ENCODE results near the gene LAMP5.

Gene LAMP5

GRCh38 chr20:9573335-9574151, 59.2 kb downstream of the LAMP5 start:
- H3K4me3 ChIP-seq (ENCODE audit: insufficient read length, low read depth) = no peak overlapping the region
- peaks cover 8% of the 10 kb centered on the region for H3K4me1 ChIP-seq (ENCODE audit: insufficient read depth, insufficient read length)
- H3K27me3 ChIP-seq (ENCODE audit: insufficient read depth, insufficient read length) = no peaks in the 10 kb centered on the region
- H3K36me3 ChIP-seq (ENCODE audit: insufficient read depth, insufficient read length, low read length) = no peaks in the 10 kb centered on the region
- H3K9me3 ChIP-seq (ENCODE audit: insufficient read depth, low read length) = peaks cover 12% of the 10 kb centered on the region; the same call in 1 of the 2 replicates
- no peak for DNase-seq (ENCODE audit: low read depth, low spot score)
- H3K9ac ChIP-seq (ENCODE audit: insufficient read length, low read depth) = peak overlapping the region; percentile 46
- TF ChIP-seq SUZ12 (IDR thresholded peaks at IDR 0.05; ENCODE audit: extremely low read depth, insufficient read depth, insufficient read length) = no peak
- no peak for TF ChIP-seq ZNF274 (IDR thresholded peaks at IDR 0.05; ENCODE audit: low read depth, low read length)
- TF ChIP-seq YY1 (IDR thresholded peaks at IDR 0.05; ENCODE audit: insufficient read depth, insufficient read length) = no peak

GRCh38 chr20:9574181-9574580, 59.8 kb downstream of the LAMP5 start:
- no peak overlapping the region for H3K9ac ChIP-seq (ENCODE audit: insufficient read length, low read depth)
- TF ChIP-seq YY1 (IDR thresholded peaks at IDR 0.05; ENCODE audit: insufficient read depth, insufficient read length) (no peak), ZNF274 (IDR thresholded peaks at IDR 0.05; ENCODE audit: low read depth, low read length) (no peak), SUZ12 (IDR thresholded peaks at IDR 0.05; ENCODE audit: extremely low read depth, insufficient read depth, insufficient read length) (no peak)

GRCh38 chr20:9574776-9575175, 60.4 kb downstream of the LAMP5 start:
- Histone ChIP-seq H3K36me3 (ENCODE audit: insufficient read depth, insufficient read length, low read length) (no peaks in the 10 kb centered on the region), H3K4me1 (ENCODE audit: insufficient read depth, insufficient read length) (peaks cover 8% of the 10 kb centered on the region), H3K9ac (ENCODE audit: insufficient read length, low read depth) (no peak overlapping the region), H3K27me3 (ENCODE audit: insufficient read depth, insufficient read length) (no peaks in the 10 kb centered on the region), H3K4me3 (ENCODE audit: insufficient read length, low read depth) (no peak overlapping the region), H3K9me3 (ENCODE audit: insufficient read depth, low read length) (peaks cover 4% of the 10 kb centered on the region; the same call in 1 of the 2 replicates)
- TF ChIP-seq YY1 (IDR thresholded peaks at IDR 0.05; ENCODE audit: insufficient read depth, insufficient read length) (no peak), ZNF274 (IDR thresholded peaks at IDR 0.05; ENCODE audit: low read depth, low read length) (no peak), SUZ12 (IDR thresholded peaks at IDR 0.05; ENCODE audit: extremely low read depth, insufficient read depth, insufficient read length) (no peak)
- DNase-seq (ENCODE audit: low read depth, low spot score) = no peak

More at GRCh38 chr20:9574181-9574580, 59.8 kb downstream of the LAMP5 start:
- Histone ChIP-seq H3K9me3 (ENCODE audit: insufficient read depth, low read length) (peaks cover 6% of the 10 kb centered on the region; the same call in 1 of the 2 replicates), H3K4me3 (ENCODE audit: insufficient read length, low read depth) (no peak overlapping the region), H3K27me3 (ENCODE audit: insufficient read depth, insufficient read length) (no peaks in the 10 kb centered on the region), H3K4me1 (ENCODE audit: insufficient read depth, insufficient read length) (peaks cover 8% of the 10 kb centered on the region), H3K36me3 (ENCODE audit: insufficient read depth, insufficient read length, low read length) (no peaks in the 10 kb centered on the region)
- no peak for DNase-seq (ENCODE audit: low read depth, low spot score)

- Histone ChIP-seq H3K36me3 (ENCODE audit: insufficient read depth, insufficient read length, low read length) (no peaks in the 10 kb centered on the region), H3K9ac (ENCODE audit: insufficient read length, low read depth) (no peak overlapping the region), H3K9me3 (ENCODE audit: insufficient read depth, low read length) (peaks cover 4% of the 10 kb centered on the region; the same call in 1 of the 2 replicates), H3K27me3 (ENCODE audit: insufficient read depth, insufficient read length) (no peaks in the 10 kb centered on the region), H3K4me1 (ENCODE audit: insufficient read depth, insufficient read length) (peaks cover 8% of the 10 kb centered on the region), H3K4me3 (ENCODE audit: insufficient read length, low read depth) (no peak overlapping the region)
- TF ChIP-seq SUZ12 (IDR thresholded peaks at IDR 0.05; ENCODE audit: extremely low read depth, insufficient read depth, insufficient read length) (no peak), YY1 (IDR thresholded peaks at IDR 0.05; ENCODE audit: insufficient read depth, insufficient read length) (no peak), ZNF274 (IDR thresholded peaks at IDR 0.05; ENCODE audit: low read depth, low read length) (no peak)
- no peak for DNase-seq (ENCODE audit: low read depth, low spot score)
Observed at GRCh38 chr20:9575836-9576235, 61.4 kb downstream of the LAMP5 start.

GRCh38 chr20:9576695-9577094, 62.3 kb downstream of the LAMP5 start:
- Histone ChIP-seq H3K9me3 (ENCODE audit: insufficient read depth, low read length) (peaks cover 4% of the 10 kb centered on the region; the same call in 1 of the 2 replicates), H3K4me3 (ENCODE audit: insufficient read length, low read depth) (no peak overlapping the region), H3K36me3 (ENCODE audit: insufficient read depth, insufficient read length, low read length) (no peaks in the 10 kb centered on the region), H3K4me1 (ENCODE audit: insufficient read depth, insufficient read length) (peaks cover 8% of the 10 kb centered on the region), H3K9ac (ENCODE audit: insufficient read length, low read depth) (no peak overlapping the region), H3K27me3 (ENCODE audit: insufficient read depth, insufficient read length) (no peaks in the 10 kb centered on the region)
- peak; percentile 47 for DNase-seq (ENCODE audit: low read depth, low spot score)
- TF ChIP-seq YY1 (IDR thresholded peaks at IDR 0.05; ENCODE audit: insufficient read depth, insufficient read length) (no peak), ZNF274 (IDR thresholded peaks at IDR 0.05; ENCODE audit: low read depth, low read length) (no peak), SUZ12 (IDR thresholded peaks at IDR 0.05; ENCODE audit: extremely low read depth, insufficient read depth, insufficient read length) (no peak)

- Histone ChIP-seq H3K9ac (ENCODE audit: insufficient read length, low read depth) (no peak overlapping the region), H3K9me3 (ENCODE audit: insufficient read depth, low read length) (peaks cover 4% of the 10 kb centered on the region; the same call in 1 of the 2 replicates), H3K36me3 (ENCODE audit: insufficient read depth, insufficient read length, low read length) (no peaks in the 10 kb centered on the region), H3K27me3 (ENCODE audit: insufficient read depth, insufficient read length) (no peaks in the 10 kb centered on the region), H3K4me1 (ENCODE audit: insufficient read depth, insufficient read length) (peaks cover 6% of the 10 kb centered on the region), H3K4me3 (ENCODE audit: insufficient read length, low read depth) (no peak overlapping the region)
- no peak for DNase-seq (ENCODE audit: low read depth, low spot score)
- no peak for TF ChIP-seq ZNF274 (IDR thresholded peaks at IDR 0.05; ENCODE audit: low read depth, low read length)
- no peak for TF ChIP-seq YY1 (IDR thresholded peaks at IDR 0.05; ENCODE audit: insufficient read depth, insufficient read length)
- TF ChIP-seq SUZ12 (IDR thresholded peaks at IDR 0.05; ENCODE audit: extremely low read depth, insufficient read depth, insufficient read length) = no peak
Observed at GRCh38 chr20:9577397-9577796, 63.0 kb downstream of the LAMP5 start.

- H3K9ac ChIP-seq (ENCODE audit: insufficient read length, low read depth) = no peak overlapping the region
- H3K36me3 ChIP-seq (ENCODE audit: insufficient read depth, insufficient read length, low read length) = no peaks in the 10 kb centered on the region
- DNase-seq (ENCODE audit: low read depth, low spot score) = no peak
- H3K4me3 ChIP-seq (ENCODE audit: insufficient read length, low read depth) = no peak overlapping the region
- H3K27me3 ChIP-seq (ENCODE audit: insufficient read depth, insufficient read length) = no peaks in the 10 kb centered on the region
- peaks cover 4% of the 10 kb centered on the region for H3K4me1 ChIP-seq (ENCODE audit: insufficient read depth, insufficient read length)
- peaks cover 4% of the 10 kb centered on the region; the same call in 1 of the 2 replicates for H3K9me3 ChIP-seq (ENCODE audit: insufficient read depth, low read length)
- TF ChIP-seq SUZ12 (IDR thresholded peaks at IDR 0.05; ENCODE audit: extremely low read depth, insufficient read depth, insufficient read length) = no peak
- no peak for TF ChIP-seq ZNF274 (IDR thresholded peaks at IDR 0.05; ENCODE audit: low read depth, low read length)
- TF ChIP-seq YY1 (IDR thresholded peaks at IDR 0.05; ENCODE audit: insufficient read depth, insufficient read length) = no peak
Observed at GRCh38 chr20:9578594-9578993, 64.2 kb downstream of the LAMP5 start.

All from NT2/D1 (cell line).